IMR-90 (cell line): Measurements from ENCODE around the gene EIF3L. TPM values are rescaled to one million over a fixed set of nuclear protein-coding genes. Genes with fewer than 3 reads are reported as not detected.

Source experiments
- ATAC-seq: fragments of 200-7000 bp; cut with Tn5 transposase; 2 replicates; pipeline ENCODE4 v1.9.1; 2020; ENCODE audit warnings: low read depth, mild to moderate bottlenecking, moderate library complexity
- BruUV-seq: library from RNA; stranded (reverse); fragments of 400-500 nt; replicated peaks from 2 replicates; lab custom pipeline; 2021; lab: Mats Ljungman, UMichigan
- CTCF ChIA-PET: fragments of 300-600 bp; formaldehyde crosslinking; extraction: SDS; loops from one replicate; lab custom pipeline; 2021; ENCODE audit warnings: antibody characterized with exemption; lab: Yijun Ruan, JAX
- POLR2A ChIA-PET: fragments of 300-600 bp; sonication (Branson Sonifier 250); formaldehyde crosslinking; loops from one replicate; lab custom pipeline; 2022; ENCODE audit warnings: antibody characterized with exemption; ENCODE audit not compliant: unreplicated experiment; lab: Charles Lee
- DNase-seq: peaks from one replicate; pipeline ENCODE4 v3.0.0; 2013
- H2AFZ ChIP-seq: replicated peaks from 2 replicates; pipeline ENCODE3; 2013; ENCODE audit warnings: low read length, mild to moderate bottlenecking; ENCODE audit not compliant: poor library complexity
- H2AK5ac ChIP-seq: 2 replicates; pipeline ENCODE4 v1.6.1; 2013; ENCODE audit warnings: low read depth, low read length, inconsistent platforms
- H2AK9ac ChIP-seq: replicated peaks from 2 replicates; pipeline ENCODE3; 2013; ENCODE audit warnings: mild to moderate bottlenecking, low read depth, low read length, moderate library complexity; ENCODE audit not compliant: poor library complexity
- H2BK120ac ChIP-seq: 2 replicates; pipeline ENCODE4 v1.6.1; 2013; ENCODE audit warnings: low read depth, low read length, inconsistent platforms
- H2BK15ac ChIP-seq: 3 replicates; pipeline ENCODE4 v1.6.1; 2013; ENCODE audit warnings: low read depth, low read length, inconsistent platforms
- H2BK20ac ChIP-seq: 2 replicates; pipeline ENCODE4 v1.6.1; 2013; ENCODE audit warnings: low read depth, mild to moderate bottlenecking, inconsistent platforms, low read length, moderate library complexity
- H2BK5ac ChIP-seq: 2 replicates; pipeline ENCODE4 v1.6.1; 2013; ENCODE audit warnings: mild to moderate bottlenecking, low read depth, low read length, inconsistent platforms; ENCODE audit not compliant: poor library complexity, severe bottlenecking
- H3K14ac ChIP-seq: replicated peaks from 2 replicates; pipeline ENCODE4 v1.6.1; 2013; ENCODE audit warnings: low read depth, low read length, inconsistent platforms
- H3K18ac ChIP-seq: 2 replicates; pipeline ENCODE4 v1.6.1; 2013; ENCODE audit warnings: low read depth, low read length, control low read depth
- H3K23ac ChIP-seq: 2 replicates; pipeline ENCODE4 v1.6.1; 2013; ENCODE audit warnings: low read depth, low read length, inconsistent platforms
- H3K27ac ChIP-seq: 2 replicates; pipeline ENCODE4 v1.5.1; 2013; ENCODE audit warnings: mild to moderate bottlenecking, control low read depth, low read length; ENCODE audit not compliant: insufficient read depth
- H3K27me3 ChIP-seq: 2 replicates; pipeline ENCODE4 v1.6.1; 2013; ENCODE audit warnings: low read length; ENCODE audit not compliant: control insufficient read depth, insufficient read depth
- H3K36me3 ChIP-seq: 2 replicates; pipeline ENCODE4 v1.6.1; 2013; ENCODE audit warnings: low read length, mixed read lengths; ENCODE audit not compliant: control insufficient read depth, insufficient read depth
- H3K4ac ChIP-seq: 2 replicates; pipeline ENCODE4 v1.6.1; 2013; ENCODE audit warnings: low read depth, low read length, inconsistent platforms
- H3K4me1 ChIP-seq: 2 replicates; pipeline ENCODE4 v1.6.1; 2013; ENCODE audit warnings: low read length, mixed read lengths; ENCODE audit not compliant: control insufficient read depth, insufficient read depth
- H3K4me2 ChIP-seq: 2 replicates; pipeline ENCODE4 v1.6.1; 2013; ENCODE audit warnings: low read depth, mild to moderate bottlenecking, control low read depth, low read length, moderate library complexity
- H3K4me3 ChIP-seq: 2 replicates; pipeline ENCODE4 v1.5.1; 2013; ENCODE audit warnings: low read depth, mild to moderate bottlenecking, control low read depth, low read length, moderate library complexity; ENCODE audit not compliant: insufficient read depth
- H3K56ac ChIP-seq: 2 replicates; pipeline ENCODE4 v1.6.1; 2013; ENCODE audit warnings: low read length, inconsistent platforms; ENCODE audit not compliant: insufficient read depth; ENCODE audit errors: extremely low read depth
- H3K79me1 ChIP-seq, 2 experiments: 2 replicates each; pipeline ENCODE4 v1.6.1; 2013; ENCODE audit warnings: low read length in 2 of 2, inconsistent platforms in 1 of 2, low read depth in 1 of 2
- H3K9ac ChIP-seq: 2 replicates; pipeline ENCODE4 v1.6.1; 2013; ENCODE audit warnings: low read depth, low read length, control low read depth
- H3K9me1 ChIP-seq: 2 replicates; pipeline ENCODE4 v1.6.1; 2013; ENCODE audit warnings: low read length, inconsistent platforms; ENCODE audit not compliant: insufficient read depth
- H3K9me3 ChIP-seq: 2 replicates; pipeline ENCODE4 v1.6.1; 2013; ENCODE audit warnings: low read length; ENCODE audit not compliant: control insufficient read depth, insufficient read depth
- H4K20me1 ChIP-seq: 2 replicates; pipeline ENCODE4 v1.6.1; 2013; ENCODE audit warnings: low read length, inconsistent platforms; ENCODE audit not compliant: insufficient read depth
- H4K5ac ChIP-seq: 2 replicates; pipeline ENCODE4 v1.6.1; 2013; ENCODE audit warnings: mild to moderate bottlenecking, low read depth, low read length, control low read depth
- H4K8ac ChIP-seq, 2 experiments: 2 replicates each; pipeline ENCODE4 v1.6.1; 2013; ENCODE audit warnings: low read depth in 2 of 2, low read length in 2 of 2, control low read depth in 1 of 2, inconsistent platforms in 1 of 2
- H4K91ac ChIP-seq: 2 replicates; pipeline ENCODE4 v1.6.1; 2013; ENCODE audit warnings: low read depth, low read length, inconsistent platforms; ENCODE audit not compliant: insufficient read depth
- CEBPB ChIP-seq: IDR thresholded peaks from 2 replicates; pipeline ENCODE4 v1.6.1; 2012; ENCODE audit warnings: low read depth, low read length, improper control_type of control experiment
- CTCF ChIP-seq: conservative IDR thresholded peaks from 2 replicates; pipeline ENCODE4 v1.5.1; 2012; ENCODE audit warnings: mild to moderate bottlenecking, low read depth, low read length, improper control_type of control experiment
- FOS ChIP-seq: fragments of 150-350 bp; IDR thresholded peaks from 2 replicates; pipeline ENCODE4 v1.6.1; 2016; ENCODE audit warnings: low read depth, low read length
- MAFK ChIP-seq: IDR thresholded peaks from 2 replicates; pipeline ENCODE4 v1.6.1; 2012; ENCODE audit warnings: low read depth, low read length, improper control_type of control experiment
- MAZ ChIP-seq: IDR thresholded peaks from 2 replicates; pipeline ENCODE4 v1.6.1; 2012; ENCODE audit warnings: low read depth, mild to moderate bottlenecking, low read length, improper control_type of control experiment, moderate library complexity, borderline replicate concordance
- MXI1 ChIP-seq: IDR thresholded peaks from 2 replicates; pipeline ENCODE4 v1.6.1; 2012; ENCODE audit warnings: low read depth, mild to moderate bottlenecking, low read length, moderate library complexity, borderline replicate concordance
- POLR2A ChIP-seq: IDR thresholded peaks from 2 replicates; pipeline ENCODE4 v1.6.1; 2012; ENCODE audit warnings: mild to moderate bottlenecking, low read depth, low read length
- RAD21 ChIP-seq: IDR thresholded peaks from 2 replicates; pipeline ENCODE4 v1.6.1; 2012; ENCODE audit warnings: low read length, improper control_type of control experiment
- RCOR1 ChIP-seq: IDR thresholded peaks from 2 replicates; pipeline ENCODE4 v1.6.1; 2012; ENCODE audit warnings: mild to moderate bottlenecking, low read length, improper control_type of control experiment; ENCODE audit not compliant: insufficient replicate concordance
- SMC3 ChIP-seq: fragments of 150-350 bp; IDR thresholded peaks from 2 replicates; pipeline ENCODE4 v1.6.1; 2016; ENCODE audit warnings: low read depth, mild to moderate bottlenecking, antibody characterized with exemption, low read length, moderate library complexity
- WGBS, 2 experiments: methylation state at CpG; one replicate each; pipeline versions ENCODE4 v1.1.5 to v1.1.7; 2013; ENCODE audit warnings: missing lambda C conversion rate in 2 of 2; ENCODE audit not compliant: insufficient read length in 1 of 2; ENCODE audit errors: extremely low coverage in 2 of 2; 5-methylcytosine and 5-hydroxymethylcytosine counted together
- dilution Hi-C: fragments of 300-500 bp; cut with HindIII; formaldehyde crosslinking; loops from one replicate; pipeline ENCODE4 v1.14.3; 2018; ENCODE audit warnings: low sequenced_read_pairs; ENCODE audit not compliant: unreplicated experiment
- in situ Hi-C: fragments of 300-500 bp; cut with MboI; formaldehyde crosslinking; loops from 3 replicates; pipeline ENCODE4 v1.14.3; 2019; ENCODE audit warnings: low sequenced_read_pairs, inconsistent platforms, mixed read lengths
- intact Hi-C: fragments of 100-400 bp; cut with micrococcal nuclease; formaldehyde crosslinking; loops from 2 replicates; pipeline ENCODE4 v1.10.0; 2022
- polyA plus RNA-seq, 3 experiments: library from polyadenylated mRNA; depleted of rRNA; stranded (reverse); fragments of >200 nt; gene quantifications; 2 replicates each; pipeline ENCODE4 v1.2.3, GENCODE V29; 2012; ENCODE audit warnings: low replicate concordance in 1 of 3
- total RNA-seq: library from RNA; depleted of rRNA; stranded (reverse); fragments of >200 nt; gene quantifications from 2 replicates; pipeline ENCODE4 v1.2.3, GENCODE V29; 2012

EIF3L gene
- total and polyA plus RNA-seq, 2 of the 4 experiments (the other 2 are of a cell fraction), result 391 to 593 TPM

GRCh38 chr22:37925767-37926166 lies 76.5 kb downstream of the EIF3L start:
- no peak overlapping the region for H4K5ac ChIP-seq
- H2BK5ac ChIP-seq, result no peak overlapping the region
- peaks cover 15% of the 10 kb centered on the region for H4K20me1 ChIP-seq
- no peak for TF ChIP-seq MAFK
- no peak for TF ChIP-seq MAZ
- TF ChIP-seq SMC3, result no peak
- TF ChIP-seq MXI1, result no peak
- no peak for TF ChIP-seq CEBPB
- no peak for TF ChIP-seq FOS
- TF ChIP-seq CTCF, result no peak
- no peak for TF ChIP-seq RCOR1
- no peak for TF ChIP-seq POLR2A
- TF ChIP-seq RAD21, result no peak
- no CpG with 5 or more reads among the region's 15 CpGs for WGBS, 2 experiments
- no peak overlapping the region for H3K27ac ChIP-seq
- ChIA-PET CTCF (no interaction called here), POLR2A (no interaction called here)
- H3K4ac ChIP-seq, result no peak overlapping the region
- no peak overlapping the region for H3K4me2 ChIP-seq
- H2AK9ac ChIP-seq, result no peak overlapping the region
- H3K14ac ChIP-seq, result no peak overlapping the region
- H3K79me1 ChIP-seq, result peaks cover 0 to 30% of the 10 kb centered on the region in 2 experiments; a peak in 3 of 4 replicates
- no peak overlapping the region for H4K8ac ChIP-seq
- no peaks in the 10 kb centered on the region for H3K9me1 ChIP-seq
- H3K56ac ChIP-seq, result no peak overlapping the region
- H2BK15ac ChIP-seq, result no peak overlapping the region
- no TSS peak for BruUV-seq
- H3K4me1 ChIP-seq, result peaks cover 1% of the 10 kb centered on the region; the same call in 1 of the 2 replicates
- H2AK5ac ChIP-seq, result no peak overlapping the region
- H2AFZ ChIP-seq, result no peak overlapping the region
- H3K9me3 ChIP-seq, result no peaks in the 10 kb centered on the region
- H2BK20ac ChIP-seq, result no peak overlapping the region
- no peak overlapping the region for H4K91ac ChIP-seq
- no peak overlapping the region for H3K4me3 ChIP-seq
- H3K27me3 ChIP-seq, result no peaks in the 10 kb centered on the region
- H3K18ac ChIP-seq, result no peak overlapping the region
- DNase-seq (no peak), ATAC-seq (no peak)
- in situ Hi-C loops (no loop called here), intact Hi-C loops (no loop called here), dilution Hi-C loops (no loop called here)
- no peak overlapping the region for H3K9ac ChIP-seq
- peaks cover 55% of the 10 kb centered on the region for H3K36me3 ChIP-seq
- no peak overlapping the region for H2BK120ac ChIP-seq
- H3K23ac ChIP-seq, result no peak overlapping the region
